ENCODE data around the gene PRELID1. TPM values are rescaled to one million over a fixed set of nuclear protein-coding genes. Genes with fewer than 3 reads are reported as not detected.

The PRELID1 gene
- total and polyA plus RNA-seq, 2 donors from 2014 or later = 90.8 to 351 TPM

GRCh38 chr5:177260961-177261360, 42.6 kb upstream of the PRELID1 start:
- no peaks in the 10 kb centered on the region for H3K27me3 ChIP-seq (ENCODE audit: control insufficient read depth, insufficient read depth, low read length)
- no peak overlapping the region for H3K9ac ChIP-seq (ENCODE audit: low read length in 3 of 3)
- intact Hi-C loops (cut with DNase I) = no loop called here
- H3K4me3 ChIP-seq (ENCODE audit: low read length in 3 of 3) = no peak overlapping the region
- no peak for TF ChIP-seq CTCF (IDR thresholded peaks at IDR 0.05; ENCODE audit: borderline replicate concordance, extremely low read depth, insufficient read depth)
- no peak for FAIRE-seq
- no peak overlapping the region for H3K27ac ChIP-seq (ENCODE audit: low read depth in 2 of 2, low read length in 2 of 2)
- H3K9me3 ChIP-seq (ENCODE audit: control insufficient read depth in 2 of 3, insufficient read depth in 1 of 3, low read length in 3 of 3) = no peaks in the 10 kb centered on the region
- H3K36me3 ChIP-seq (ENCODE audit: control insufficient read depth in 2 of 3, insufficient read depth in 3 of 3, low read length in 3 of 3) = peaks cover 5 to 11% (median 8%) of the 10 kb centered on the region in 3 donors
- no peaks in the 10 kb centered on the region for H3K4me1 ChIP-seq (ENCODE audit: control insufficient read depth in 2 of 3, insufficient read depth in 2 of 3, low read depth in 1 of 3, low read length in 3 of 3)
- DNase-seq = peak in 1 of 5 donors; percentile 8

- DNase-seq (no peak), FAIRE-seq (no peak)
- no peak overlapping the region for H3K9ac ChIP-seq (ENCODE audit: low read length in 3 of 3)
- no peak overlapping the region for H3K27ac ChIP-seq (ENCODE audit: low read depth in 2 of 2, low read length in 2 of 2)
- no peaks in the 10 kb centered on the region for H3K27me3 ChIP-seq (ENCODE audit: control insufficient read depth, insufficient read depth, low read length)
- no peak for TF ChIP-seq CTCF (IDR thresholded peaks at IDR 0.05; ENCODE audit: borderline replicate concordance, extremely low read depth, insufficient read depth)
- peaks cover 5 to 14% (median 13%) of the 10 kb centered on the region in 3 donors for H3K36me3 ChIP-seq (ENCODE audit: control insufficient read depth in 2 of 3, insufficient read depth in 3 of 3, low read length in 3 of 3)
- no peaks in the 10 kb centered on the region for H3K4me1 ChIP-seq (ENCODE audit: control insufficient read depth in 2 of 3, insufficient read depth in 2 of 3, low read depth in 1 of 3, low read length in 3 of 3)
- H3K9me3 ChIP-seq (ENCODE audit: control insufficient read depth in 2 of 3, insufficient read depth in 1 of 3, low read length in 3 of 3) = no peaks in the 10 kb centered on the region
- intact Hi-C loops (cut with DNase I) = no loop called here
- no peak overlapping the region for H3K4me3 ChIP-seq (ENCODE audit: low read length in 3 of 3)
Measured at GRCh38 chr5:177261510-177261909, 42.1 kb upstream of the PRELID1 start.

GRCh38 chr5:177264178-177264577, 39.4 kb upstream of the PRELID1 start:
- FAIRE-seq (no peak), DNase-seq (no peak)
- intact Hi-C loops (cut with DNase I) = no loop called here
- H3K9ac ChIP-seq (ENCODE audit: low read length in 3 of 3) = no peak overlapping the region
- H3K36me3 ChIP-seq (ENCODE audit: control insufficient read depth in 2 of 3, insufficient read depth in 3 of 3, low read length in 3 of 3) = peaks cover 4 to 17% (median 16%) of the 10 kb centered on the region in 3 donors
- no peaks in the 10 kb centered on the region for H3K9me3 ChIP-seq (ENCODE audit: control insufficient read depth in 2 of 3, insufficient read depth in 1 of 3, low read length in 3 of 3)
- H3K4me1 ChIP-seq (ENCODE audit: control insufficient read depth in 2 of 3, insufficient read depth in 2 of 3, low read depth in 1 of 3, low read length in 3 of 3) = peaks cover 0 to 3% (median 0%) of the 10 kb centered on the region in 3 donors
- no peaks in the 10 kb centered on the region for H3K27me3 ChIP-seq (ENCODE audit: control insufficient read depth, insufficient read depth, low read length)
- no peak overlapping the region for H3K4me3 ChIP-seq (ENCODE audit: low read length in 3 of 3)
- H3K27ac ChIP-seq (ENCODE audit: low read depth in 2 of 2, low read length in 2 of 2) = no peak overlapping the region
- no peak for TF ChIP-seq CTCF (IDR thresholded peaks at IDR 0.05; ENCODE audit: borderline replicate concordance, extremely low read depth, insufficient read depth)

- peaks cover 0 to 3% (median 0%) of the 10 kb centered on the region in 3 donors for H3K4me1 ChIP-seq (ENCODE audit: control insufficient read depth in 2 of 3, insufficient read depth in 2 of 3, low read depth in 1 of 3, low read length in 3 of 3)
- H3K27me3 ChIP-seq (ENCODE audit: control insufficient read depth, insufficient read depth, low read length) = no peaks in the 10 kb centered on the region
- FAIRE-seq (no peak), DNase-seq (no peak)
- TF ChIP-seq CTCF (IDR thresholded peaks at IDR 0.05; ENCODE audit: borderline replicate concordance, extremely low read depth, insufficient read depth) = no peak
- intact Hi-C loops (cut with DNase I) = no loop called here
- H3K36me3 ChIP-seq (ENCODE audit: control insufficient read depth in 2 of 3, insufficient read depth in 3 of 3, low read length in 3 of 3) = peaks cover 8 to 29% (median 20%) of the 10 kb centered on the region in 3 donors
- H3K27ac ChIP-seq (ENCODE audit: low read depth in 2 of 2, low read length in 2 of 2) = no peak overlapping the region
- no peaks in the 10 kb centered on the region for H3K9me3 ChIP-seq (ENCODE audit: control insufficient read depth in 2 of 3, insufficient read depth in 1 of 3, low read length in 3 of 3)
- no peak overlapping the region for H3K9ac ChIP-seq (ENCODE audit: low read length in 3 of 3)
- no peak overlapping the region for H3K4me3 ChIP-seq (ENCODE audit: low read length in 3 of 3)
Measured at GRCh38 chr5:177265395-177265794, 38.2 kb upstream of the PRELID1 start.
